ENCODE data around the gene PRKN.

The PRKN gene

GRCh38 chr6:162187168-162187935 is 540.2 kb downstream of the PRKN start:
- Histone ChIP-seq H3K9me3 (no peaks in the 10 kb centered on the region), H3K27me3 (no peaks in the 10 kb centered on the region), H3K27ac (no peak overlapping the region), H3K4me1 (peaks cover 0 to 7% (median 0%) of the 10 kb centered on the region in 4 donors), H3K36me3 (no peaks in the 10 kb centered on the region), H3K4me3 (no peak overlapping the region)
- no peak for DNase-seq
- intact Hi-C loops (cut with DNase I; ENCODE audit: low total_unique reads) = no loop called here
- TF ChIP-seq CTCF (IDR thresholded peaks at IDR 0.05) = no peak

GRCh38 chr6:162184465-162184864 is 543.1 kb downstream of the PRKN start:
- TF ChIP-seq CTCF (IDR thresholded peaks at IDR 0.05) = no peak
- Histone ChIP-seq H3K36me3 (no peaks in the 10 kb centered on the region), H3K27ac (no peak overlapping the region), H3K4me1 (peaks cover 0 to 7% (median 0%) of the 10 kb centered on the region in 4 donors), H3K27me3 (no peaks in the 10 kb centered on the region), H3K9me3 (no peaks in the 10 kb centered on the region), H3K4me3 (no peak overlapping the region)
- no peak for DNase-seq
- intact Hi-C loops (cut with DNase I; ENCODE audit: low total_unique reads) = no loop called here

GRCh38 chr6:162181741-162182401 is 545.7 kb downstream of the PRKN start:
- Histone ChIP-seq H3K27me3 (no peaks in the 10 kb centered on the region), H3K4me3 (no peak overlapping the region), H3K27ac (no peak overlapping the region), H3K4me1 (no peaks in the 10 kb centered on the region), H3K9me3 (no peaks in the 10 kb centered on the region), H3K36me3 (no peaks in the 10 kb centered on the region)
- intact Hi-C loops (cut with DNase I; ENCODE audit: low total_unique reads) = no loop called here
- DNase-seq = no peak
- no peak for TF ChIP-seq CTCF (IDR thresholded peaks at IDR 0.05)

- no peaks in the 10 kb centered on the region for H3K4me1 ChIP-seq
- intact Hi-C loops (cut with DNase I; ENCODE audit: low total_unique reads) = no loop called here
- DNase-seq = no peak
- H3K36me3 ChIP-seq = no peaks in the 10 kb centered on the region
- no peaks in the 10 kb centered on the region for H3K27me3 ChIP-seq
- H3K27ac ChIP-seq = no peak overlapping the region
- no peak overlapping the region for H3K4me3 ChIP-seq
- no peak for TF ChIP-seq CTCF (IDR thresholded peaks at IDR 0.05)
- no peaks in the 10 kb centered on the region for H3K9me3 ChIP-seq
Measured at GRCh38 chr6:162181111-162181510, 546.5 kb downstream of the PRKN start.

GRCh38 chr6:162179196-162179951 is 548.2 kb downstream of the PRKN start:
- intact Hi-C loops (cut with DNase I; ENCODE audit: low total_unique reads) = no loop called here
- Histone ChIP-seq H3K4me3 (no peak overlapping the region), H3K27me3 (no peaks in the 10 kb centered on the region), H3K27ac (no peak overlapping the region), H3K36me3 (no peaks in the 10 kb centered on the region), H3K4me1 (no peaks in the 10 kb centered on the region), H3K9me3 (no peaks in the 10 kb centered on the region)
- no peak for DNase-seq
- no peak for TF ChIP-seq CTCF (IDR thresholded peaks at IDR 0.05)

All from tibial artery (tissue), 4 donors.